ENCODE data around the gene OR7D2.

DNA sequence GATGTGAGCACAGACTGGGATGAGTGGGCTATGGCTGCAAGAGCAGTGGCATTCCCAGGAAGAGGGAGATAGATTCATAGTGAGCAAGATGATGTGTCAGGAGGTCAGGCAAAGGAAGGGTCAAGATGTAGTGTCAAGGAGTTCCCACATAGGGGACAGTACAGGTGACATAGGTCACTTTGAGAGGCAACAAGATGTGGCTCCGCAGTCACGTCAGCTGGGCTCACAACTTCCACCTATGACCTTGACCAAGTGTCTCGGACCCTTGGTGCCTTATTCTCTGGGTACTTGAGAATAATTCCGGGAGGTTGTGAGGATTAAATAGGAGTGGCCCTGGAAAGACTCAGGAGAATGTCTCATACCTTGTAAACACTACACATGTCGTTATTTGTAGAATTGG is 28.1 kb upstream of the OR7D2 start:
- TF ChIP-seq, protein P1, sequence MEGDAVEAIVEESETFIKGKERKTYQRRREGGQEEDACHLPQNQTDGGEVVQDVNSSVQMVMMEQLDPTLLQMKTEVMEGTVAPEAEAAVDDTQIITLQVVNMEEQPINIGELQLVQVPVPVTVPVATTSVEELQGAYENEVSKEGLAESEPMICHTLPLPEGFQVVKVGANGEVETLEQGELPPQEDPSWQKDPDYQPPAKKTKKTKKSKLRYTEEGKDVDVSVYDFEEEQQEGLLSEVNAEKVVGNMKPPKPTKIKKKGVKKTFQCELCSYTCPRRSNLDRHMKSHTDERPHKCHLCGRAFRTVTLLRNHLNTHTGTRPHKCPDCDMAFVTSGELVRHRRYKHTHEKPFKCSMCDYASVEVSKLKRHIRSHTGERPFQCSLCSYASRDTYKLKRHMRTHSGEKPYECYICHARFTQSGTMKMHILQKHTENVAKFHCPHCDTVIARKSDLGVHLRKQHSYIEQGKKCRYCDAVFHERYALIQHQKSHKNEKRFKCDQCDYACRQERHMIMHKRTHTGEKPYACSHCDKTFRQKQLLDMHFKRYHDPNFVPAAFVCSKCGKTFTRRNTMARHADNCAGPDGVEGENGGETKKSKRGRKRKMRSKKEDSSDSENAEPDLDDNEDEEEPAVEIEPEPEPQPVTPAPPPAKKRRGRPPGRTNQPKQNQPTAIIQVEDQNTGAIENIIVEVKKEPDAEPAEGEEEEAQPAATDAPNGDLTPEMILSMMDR (IDR thresholded peaks at IDR 0.05; ENCODE audit: low read length) = no peak
- TF ChIP-seq EZH2 (IDR thresholded peaks at IDR 0.05; ENCODE audit: borderline replicate concordance, low read length) = no peak

Data from OCI-LY1 (cell line).